HL-60 (cell line): ENCODE measurements around the gene ACBD5.

ENCODE experiments used
- DNase-seq, 2 experiments: peaks; one replicate each; pipeline ENCODE4 v3.0.0-alpha.2; 2010 to 2020; ENCODE audit warnings: low read depth in 1 of 2, low spot score in 1 of 2
- H3K27ac ChIP-seq: fragments of 250-450 bp; sonication (Bioruptor Pico); replicated peaks from 2 replicates; pipeline ENCODE4 v1.5.1; 2020; ENCODE audit warnings: mild to moderate bottlenecking, moderate library complexity
- H3K27me3 ChIP-seq: fragments of 250-450 bp; sonication (Bioruptor Pico); 2 replicates; pipeline ENCODE4 v1.5.1; 2021; ENCODE audit warnings: mild to moderate bottlenecking, moderate library complexity; ENCODE audit not compliant: insufficient read depth, poor library complexity, severe bottlenecking
- H3K4me3 ChIP-seq: replicated peaks from 2 replicates; pipeline ENCODE4 v1.5.1; 2011; ENCODE audit warnings: mild to moderate bottlenecking, control low read depth, low read length; ENCODE audit not compliant: insufficient read depth
- GABPA ChIP-seq: IDR thresholded peaks from 2 replicates; pipeline ENCODE4 v1.6.1; 2012; ENCODE audit warnings: low read depth
- POLR2AphosphoS5 ChIP-seq: IDR thresholded peaks from 2 replicates; pipeline ENCODE4 v1.6.1; 2012; ENCODE audit warnings: low read depth
- SPI1 ChIP-seq: IDR thresholded peaks from 2 replicates; pipeline ENCODE4 v1.6.1; 2012; ENCODE audit warnings: low read depth, mild to moderate bottlenecking, borderline replicate concordance
- TF ChIP-seq, protein P1 (sequence below): IDR thresholded peaks from 2 replicates; pipeline ENCODE4 v1.6.1; 2012; ENCODE audit warnings: low read depth; ENCODE audit not compliant: insufficient replicate concordance
- TF ChIP-seq, protein P2 (sequence below): IDR thresholded peaks from one replicate; pipeline ENCODE4 v1.5.1; 2011; ENCODE audit warnings: low read length, control low read depth, inconsistent platforms; ENCODE audit not compliant: insufficient read depth

ACBD5 gene

DNA sequence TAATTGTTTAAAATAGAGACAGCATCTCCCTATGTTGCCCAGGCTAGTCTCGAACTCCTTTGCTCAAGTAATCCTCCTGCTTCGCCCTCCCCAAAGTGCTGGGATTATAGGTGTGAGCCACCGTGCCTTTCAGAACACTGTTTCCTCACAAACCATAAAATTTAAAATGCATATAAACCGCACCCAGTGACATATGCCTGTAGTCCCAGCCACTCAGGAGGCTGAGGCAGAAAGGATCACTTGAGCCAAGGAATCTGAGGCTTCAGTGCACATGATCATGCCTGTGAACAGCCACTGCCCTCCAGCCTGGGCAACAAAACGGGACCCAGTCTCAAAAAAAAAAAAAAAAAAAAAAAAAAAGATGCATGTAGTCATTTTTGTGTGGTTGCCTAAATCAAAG, 36.8 kb downstream of the ACBD5 start:
- Histone ChIP-seq H3K27me3 (no peaks in the 10 kb centered on the region), H3K4me3 (no peak overlapping the region), H3K27ac (no peak overlapping the region)
- no peak for TF ChIP-seq SPI1
- no peak for TF ChIP-seq GABPA
- TF ChIP-seq, protein P1, sequence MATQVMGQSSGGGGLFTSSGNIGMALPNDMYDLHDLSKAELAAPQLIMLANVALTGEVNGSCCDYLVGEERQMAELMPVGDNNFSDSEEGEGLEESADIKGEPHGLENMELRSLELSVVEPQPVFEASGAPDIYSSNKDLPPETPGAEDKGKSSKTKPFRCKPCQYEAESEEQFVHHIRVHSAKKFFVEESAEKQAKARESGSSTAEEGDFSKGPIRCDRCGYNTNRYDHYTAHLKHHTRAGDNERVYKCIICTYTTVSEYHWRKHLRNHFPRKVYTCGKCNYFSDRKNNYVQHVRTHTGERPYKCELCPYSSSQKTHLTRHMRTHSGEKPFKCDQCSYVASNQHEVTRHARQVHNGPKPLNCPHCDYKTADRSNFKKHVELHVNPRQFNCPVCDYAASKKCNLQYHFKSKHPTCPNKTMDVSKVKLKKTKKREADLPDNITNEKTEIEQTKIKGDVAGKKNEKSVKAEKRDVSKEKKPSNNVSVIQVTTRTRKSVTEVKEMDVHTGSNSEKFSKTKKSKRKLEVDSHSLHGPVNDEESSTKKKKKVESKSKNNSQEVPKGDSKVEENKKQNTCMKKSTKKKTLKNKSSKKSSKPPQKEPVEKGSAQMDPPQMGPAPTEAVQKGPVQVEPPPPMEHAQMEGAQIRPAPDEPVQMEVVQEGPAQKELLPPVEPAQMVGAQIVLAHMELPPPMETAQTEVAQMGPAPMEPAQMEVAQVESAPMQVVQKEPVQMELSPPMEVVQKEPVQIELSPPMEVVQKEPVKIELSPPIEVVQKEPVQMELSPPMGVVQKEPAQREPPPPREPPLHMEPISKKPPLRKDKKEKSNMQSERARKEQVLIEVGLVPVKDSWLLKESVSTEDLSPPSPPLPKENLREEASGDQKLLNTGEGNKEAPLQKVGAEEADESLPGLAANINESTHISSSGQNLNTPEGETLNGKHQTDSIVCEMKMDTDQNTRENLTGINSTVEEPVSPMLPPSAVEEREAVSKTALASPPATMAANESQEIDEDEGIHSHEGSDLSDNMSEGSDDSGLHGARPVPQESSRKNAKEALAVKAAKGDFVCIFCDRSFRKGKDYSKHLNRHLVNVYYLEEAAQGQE = no peak
- TF ChIP-seq POLR2AphosphoS5 = no peak
- TF ChIP-seq, protein P2, sequence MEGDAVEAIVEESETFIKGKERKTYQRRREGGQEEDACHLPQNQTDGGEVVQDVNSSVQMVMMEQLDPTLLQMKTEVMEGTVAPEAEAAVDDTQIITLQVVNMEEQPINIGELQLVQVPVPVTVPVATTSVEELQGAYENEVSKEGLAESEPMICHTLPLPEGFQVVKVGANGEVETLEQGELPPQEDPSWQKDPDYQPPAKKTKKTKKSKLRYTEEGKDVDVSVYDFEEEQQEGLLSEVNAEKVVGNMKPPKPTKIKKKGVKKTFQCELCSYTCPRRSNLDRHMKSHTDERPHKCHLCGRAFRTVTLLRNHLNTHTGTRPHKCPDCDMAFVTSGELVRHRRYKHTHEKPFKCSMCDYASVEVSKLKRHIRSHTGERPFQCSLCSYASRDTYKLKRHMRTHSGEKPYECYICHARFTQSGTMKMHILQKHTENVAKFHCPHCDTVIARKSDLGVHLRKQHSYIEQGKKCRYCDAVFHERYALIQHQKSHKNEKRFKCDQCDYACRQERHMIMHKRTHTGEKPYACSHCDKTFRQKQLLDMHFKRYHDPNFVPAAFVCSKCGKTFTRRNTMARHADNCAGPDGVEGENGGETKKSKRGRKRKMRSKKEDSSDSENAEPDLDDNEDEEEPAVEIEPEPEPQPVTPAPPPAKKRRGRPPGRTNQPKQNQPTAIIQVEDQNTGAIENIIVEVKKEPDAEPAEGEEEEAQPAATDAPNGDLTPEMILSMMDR = no peak
- no peak for DNase-seq

DNA sequence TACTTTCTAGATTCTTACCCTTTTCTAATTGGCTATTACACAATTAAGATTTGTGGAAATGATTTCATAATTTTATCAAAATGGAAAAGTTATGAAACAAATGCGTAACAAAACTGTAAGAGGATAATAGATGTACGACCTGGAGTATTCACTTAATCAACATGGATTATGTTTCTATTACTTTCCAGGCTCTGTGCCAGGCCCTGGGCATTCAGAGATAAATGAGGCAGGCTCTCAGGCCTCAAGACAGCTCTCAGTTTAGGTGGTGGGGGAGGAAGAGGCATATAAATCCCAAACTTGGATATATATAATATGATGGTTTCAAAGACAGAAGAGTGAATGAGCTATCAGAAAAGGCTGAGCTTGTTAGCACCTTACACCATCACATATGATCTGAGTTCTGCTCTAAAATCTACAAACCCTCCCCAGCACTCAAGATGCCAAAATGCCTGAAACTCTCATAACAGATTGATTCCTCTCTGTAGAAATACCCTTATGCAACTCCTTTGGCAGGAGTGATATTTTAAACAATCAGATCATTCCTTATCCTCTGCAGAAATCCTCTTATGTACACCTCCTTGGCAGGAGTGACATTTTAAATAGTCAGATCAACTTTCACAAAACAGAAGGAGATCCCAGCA, 42.5 kb downstream of the ACBD5 start:
- TF ChIP-seq GABPA = no peak
- TF ChIP-seq, protein P2 = no peak
- TF ChIP-seq, protein P1 = no peak
- TF ChIP-seq SPI1 = no peak
- no peak for TF ChIP-seq POLR2AphosphoS5
- Histone ChIP-seq H3K4me3 (no peak overlapping the region), H3K27ac (no peak overlapping the region), H3K27me3 (no peaks in the 10 kb centered on the region)
- DNase-seq = no peak

DNA sequence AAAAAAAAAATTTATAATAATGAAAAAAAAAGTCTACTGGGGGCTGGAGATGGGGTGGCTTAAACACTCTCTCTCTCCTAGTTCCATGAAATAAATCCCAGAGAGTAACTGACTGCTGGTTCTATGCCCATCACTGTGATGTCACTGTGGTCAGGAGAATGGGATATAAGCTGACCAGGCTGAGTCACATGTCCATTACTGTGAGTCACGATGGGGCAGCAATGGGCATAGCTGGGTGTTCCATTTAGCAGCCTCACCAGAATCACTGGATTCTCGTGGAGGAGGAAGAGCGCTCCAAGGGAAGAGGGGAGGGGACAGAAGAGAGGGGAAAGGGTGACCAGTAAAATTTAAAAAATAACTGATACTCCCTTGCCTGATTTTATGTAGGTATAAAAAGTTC, 48.3 kb downstream of the ACBD5 start:
- DNase-seq = no peak
- Histone ChIP-seq H3K4me3 (no peak overlapping the region), H3K27me3 (no peaks in the 10 kb centered on the region), H3K27ac (no peak overlapping the region)
- TF ChIP-seq GABPA (no peak), POLR2AphosphoS5 (no peak), SPI1 (no peak)
- TF ChIP-seq, protein P1 = no peak
- TF ChIP-seq, protein P2 = no peak
